Mucosa of rectum (tissue), 2 donors: ENCODE data around the gene MRGPRF.

ENCODE experiments used
- H3K27ac ChIP-seq, 2 donors: one replicate each; pipeline ENCODE4 v1.7.0; 2013; ENCODE audit warnings: inconsistent platforms in 2 of 2, low read depth in 2 of 2, low read length in 2 of 2
- H3K27me3 ChIP-seq, 2 donors: one replicate each; pipeline ENCODE4 v1.7.0; 2013; ENCODE audit warnings: low read length in 2 of 2; ENCODE audit not compliant: control insufficient read depth in 2 of 2, insufficient read depth in 2 of 2
- H3K36me3 ChIP-seq, 2 donors: one replicate each; pipeline ENCODE4 v1.7.0; 2013; ENCODE audit warnings: low read length in 2 of 2; ENCODE audit not compliant: control insufficient read depth in 2 of 2, insufficient read depth in 2 of 2
- H3K4me1 ChIP-seq, 2 donors: one replicate each; pipeline ENCODE4 v1.7.0; 2013; ENCODE audit warnings: low read length in 2 of 2, mild to moderate bottlenecking in 1 of 2; ENCODE audit not compliant: control insufficient read depth in 2 of 2, insufficient read depth in 2 of 2
- H3K4me3 ChIP-seq, 2 donors: one replicate each; pipeline ENCODE4 v1.7.0; 2013; ENCODE audit warnings: low read length in 2 of 2
- H3K9ac ChIP-seq, 2 donors: one replicate each; pipeline ENCODE4 v1.7.0; 2013; ENCODE audit warnings: low read length in 2 of 2, low read depth in 1 of 2, mild to moderate bottlenecking in 1 of 2
- H3K9me3 ChIP-seq, 2 donors: one replicate each; pipeline ENCODE4 v1.7.0; 2013; ENCODE audit warnings: low read length in 2 of 2; ENCODE audit not compliant: control insufficient read depth in 2 of 2
- donor health status: healthy.
- donor health status: Normal muscosa, but diverticular disease.

The MRGPRF gene

GRCh38 chr11:68987211-68987610 lies 25.8 kb downstream of the MRGPRF start:
- Histone ChIP-seq H3K9me3 (no peaks in the 10 kb centered on the region), H3K27me3 (peaks cover under 1 to 7% of the 10 kb centered on the region in 2 donors), H3K36me3 (no peaks in the 10 kb centered on the region), H3K27ac (no peak overlapping the region), H3K9ac (no peak overlapping the region), H3K4me1 (no peaks in the 10 kb centered on the region), H3K4me3 (no peak overlapping the region)

GRCh38 chr11:68983801-68984200 lies 29.2 kb downstream of the MRGPRF start:
- Histone ChIP-seq H3K27me3 (no peaks in the 10 kb centered on the region), H3K27ac (no peak overlapping the region), H3K4me3 (no peak overlapping the region), H3K9me3 (no peaks in the 10 kb centered on the region), H3K4me1 (no peaks in the 10 kb centered on the region), H3K36me3 (no peaks in the 10 kb centered on the region), H3K9ac (no peak overlapping the region)

DNA sequence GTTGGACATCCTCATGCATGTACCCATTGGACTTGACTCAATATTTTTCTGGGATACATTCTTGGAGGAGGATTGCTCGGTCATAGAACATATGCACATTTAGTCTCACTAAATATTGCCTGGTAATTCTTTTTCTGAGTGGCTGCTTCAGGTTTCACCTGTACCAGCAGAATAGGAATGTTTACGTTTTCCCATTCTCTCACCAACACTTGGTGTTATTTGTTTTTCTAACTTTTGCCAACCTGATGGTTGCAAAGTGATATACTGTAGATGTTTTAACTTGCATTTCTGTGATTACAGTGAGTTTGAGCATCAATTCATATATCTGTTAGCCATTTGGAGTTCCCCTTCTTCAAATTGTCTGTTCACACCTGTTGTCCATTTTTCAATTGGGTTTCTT lies 30.9 kb downstream of the MRGPRF start:
- Histone ChIP-seq H3K27me3 (peaks cover 0 to 2% of the 10 kb centered on the region in 2 donors), H3K9me3 (no peaks in the 10 kb centered on the region), H3K4me1 (no peaks in the 10 kb centered on the region), H3K4me3 (no peak overlapping the region), H3K27ac (no peak overlapping the region), H3K9ac (no peak overlapping the region), H3K36me3 (no peaks in the 10 kb centered on the region)

GRCh38 chr11:68980776-68981065 lies 32.3 kb downstream of the MRGPRF start, which contains the start of gene MRGPRD:
TSS of gene MRGPRD (minus strand) at chr11:68980986. CDS start at chr11:68980986, 0 bp downstream.
- peaks cover 0 to 2% of the 10 kb centered on the region in 2 donors for H3K27me3 ChIP-seq
- H3K36me3 ChIP-seq, result no peaks in the 10 kb centered on the region
- no peaks in the 10 kb centered on the region for H3K4me1 ChIP-seq
- H3K4me3 ChIP-seq, result no peak within 1 kb of the TSS
- no peak within 1 kb of the TSS for H3K27ac ChIP-seq
- H3K9ac ChIP-seq, result no peak within 1 kb of the TSS
- no peaks in the 10 kb centered on the region for H3K9me3 ChIP-seq

DNA sequence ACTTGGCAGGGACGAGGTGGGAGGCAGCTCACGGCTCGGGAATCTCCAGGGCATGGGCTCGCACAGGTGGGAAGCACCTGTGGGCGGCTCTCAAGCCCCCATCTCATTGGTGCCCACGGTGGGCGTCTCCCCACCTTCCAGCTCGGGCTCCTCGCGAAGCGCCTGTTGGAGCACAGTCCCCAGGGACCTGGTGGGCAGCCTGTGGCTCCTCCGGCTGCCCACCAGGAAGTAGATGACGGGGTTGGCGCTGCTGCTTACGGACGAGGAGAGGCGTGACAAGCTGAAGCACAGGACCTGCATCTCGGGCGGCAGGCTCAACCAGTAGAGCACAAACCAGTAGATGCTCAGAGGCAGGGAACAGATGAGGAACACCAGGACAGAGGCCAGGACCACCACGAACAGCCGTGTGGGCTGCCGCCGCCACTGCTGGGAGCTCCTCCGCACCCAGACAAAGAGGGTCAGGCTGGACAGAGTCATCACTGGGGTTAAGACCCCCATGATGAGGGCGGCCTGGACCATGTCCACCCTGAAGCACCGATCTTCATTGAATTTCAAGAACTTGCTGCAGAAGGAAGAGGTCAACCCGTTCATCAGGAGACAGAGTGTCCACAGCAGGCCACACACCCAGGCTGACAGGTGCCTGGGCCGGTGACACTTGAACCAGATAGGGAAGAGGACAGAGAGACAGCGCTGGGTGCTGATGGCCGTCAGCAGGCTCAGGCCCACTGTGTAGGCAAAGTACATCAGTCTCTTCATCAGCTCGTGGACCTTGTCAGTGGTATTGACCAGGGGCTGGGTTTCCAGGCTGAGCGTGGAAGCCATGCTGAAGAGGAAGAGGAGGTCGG lies 32.9 kb downstream of the MRGPRF start:
- Histone ChIP-seq H3K36me3 (no peaks in the 10 kb centered on the region), H3K27ac (no peak overlapping the region), H3K9me3 (no peaks in the 10 kb centered on the region), H3K27me3 (peaks cover 0 to 2% of the 10 kb centered on the region in 2 donors), H3K4me3 (no peak overlapping the region), H3K9ac (no peak overlapping the region), H3K4me1 (no peaks in the 10 kb centered on the region)

- Histone ChIP-seq H3K27me3 (peaks cover 0 to 2% of the 10 kb centered on the region in 2 donors), H3K4me1 (no peaks in the 10 kb centered on the region), H3K27ac (no peak overlapping the region), H3K4me3 (no peak overlapping the region), H3K36me3 (no peaks in the 10 kb centered on the region), H3K9ac (no peak overlapping the region), H3K9me3 (no peaks in the 10 kb centered on the region)
Observed at GRCh38 chr11:68978931-68979594, 34.0 kb downstream of the MRGPRF start.

DNA sequence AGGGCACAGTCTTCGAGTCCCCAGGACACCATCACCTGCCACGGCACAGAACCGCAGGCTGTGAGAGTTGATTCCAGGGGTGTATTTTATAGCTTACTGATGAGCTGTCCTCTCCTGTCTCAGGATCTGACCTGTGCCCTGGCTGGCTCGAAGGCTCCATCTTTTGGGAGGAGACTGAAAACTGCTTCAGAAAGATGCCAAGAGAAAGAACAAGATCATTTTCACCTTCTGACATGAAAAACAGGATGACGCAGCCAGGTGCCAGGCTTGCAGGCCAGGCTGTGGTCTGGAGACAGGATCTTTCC lies 34.5 kb downstream of the MRGPRF start:
- H3K4me1 ChIP-seq, result no peaks in the 10 kb centered on the region
- no peak overlapping the region for H3K4me3 ChIP-seq
- no peak overlapping the region for H3K9ac ChIP-seq
- no peak overlapping the region for H3K27ac ChIP-seq
- no peaks in the 10 kb centered on the region for H3K9me3 ChIP-seq
- H3K36me3 ChIP-seq, result no peaks in the 10 kb centered on the region
- peaks cover 0 to 2% of the 10 kb centered on the region in 2 donors for H3K27me3 ChIP-seq

- H3K9ac ChIP-seq, result no peak overlapping the region
- no peak overlapping the region for H3K27ac ChIP-seq
- no peak overlapping the region for H3K4me3 ChIP-seq
- peaks cover 0 to 2% of the 10 kb centered on the region in 2 donors for H3K27me3 ChIP-seq
- H3K4me1 ChIP-seq, result no peaks in the 10 kb centered on the region
- no peaks in the 10 kb centered on the region for H3K36me3 ChIP-seq
- no peaks in the 10 kb centered on the region for H3K9me3 ChIP-seq
Observed at GRCh38 chr11:68977781-68978625, 35.0 kb downstream of the MRGPRF start.

GRCh38 chr11:68976563-68976962 lies 36.5 kb downstream of the MRGPRF start:
- H3K27me3 ChIP-seq, result peaks cover 2% of the 10 kb centered on the region in 2 donors
- H3K4me3 ChIP-seq, result no peak overlapping the region
- no peak overlapping the region for H3K9ac ChIP-seq
- H3K4me1 ChIP-seq, result no peaks in the 10 kb centered on the region
- no peak overlapping the region for H3K27ac ChIP-seq
- no peaks in the 10 kb centered on the region for H3K36me3 ChIP-seq
- no peaks in the 10 kb centered on the region for H3K9me3 ChIP-seq

DNA sequence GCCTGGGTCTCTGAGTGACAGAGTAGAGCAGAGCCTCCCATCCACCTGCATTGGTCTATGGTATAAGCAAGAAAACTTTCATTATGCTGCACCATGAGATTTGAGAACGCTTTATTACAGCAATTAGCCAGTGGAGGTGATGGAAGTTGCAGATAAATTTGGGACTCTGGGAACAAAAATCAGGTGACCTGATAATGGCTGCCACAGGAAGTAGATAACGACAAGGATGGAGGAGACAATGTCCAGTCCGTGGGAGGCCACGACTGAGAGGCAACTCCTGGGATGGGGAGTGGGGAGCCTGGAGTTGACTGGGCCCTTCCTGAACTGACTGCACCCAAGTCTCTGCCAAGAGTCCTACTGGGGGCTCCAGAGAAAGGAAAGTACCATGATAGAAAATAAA lies 37.0 kb downstream of the MRGPRF start:
- no peak overlapping the region for H3K27ac ChIP-seq
- H3K9ac ChIP-seq, result no peak overlapping the region

More for the DNA sequence above, 37.0 kb downstream of the MRGPRF start:
- Histone ChIP-seq H3K9me3 (no peaks in the 10 kb centered on the region), H3K4me1 (no peaks in the 10 kb centered on the region), H3K27me3 (peaks cover 2% of the 10 kb centered on the region in 2 donors), H3K36me3 (no peaks in the 10 kb centered on the region), H3K4me3 (no peak overlapping the region)
